ENCODE measurements around the gene TAX1BP3.

DNA sequence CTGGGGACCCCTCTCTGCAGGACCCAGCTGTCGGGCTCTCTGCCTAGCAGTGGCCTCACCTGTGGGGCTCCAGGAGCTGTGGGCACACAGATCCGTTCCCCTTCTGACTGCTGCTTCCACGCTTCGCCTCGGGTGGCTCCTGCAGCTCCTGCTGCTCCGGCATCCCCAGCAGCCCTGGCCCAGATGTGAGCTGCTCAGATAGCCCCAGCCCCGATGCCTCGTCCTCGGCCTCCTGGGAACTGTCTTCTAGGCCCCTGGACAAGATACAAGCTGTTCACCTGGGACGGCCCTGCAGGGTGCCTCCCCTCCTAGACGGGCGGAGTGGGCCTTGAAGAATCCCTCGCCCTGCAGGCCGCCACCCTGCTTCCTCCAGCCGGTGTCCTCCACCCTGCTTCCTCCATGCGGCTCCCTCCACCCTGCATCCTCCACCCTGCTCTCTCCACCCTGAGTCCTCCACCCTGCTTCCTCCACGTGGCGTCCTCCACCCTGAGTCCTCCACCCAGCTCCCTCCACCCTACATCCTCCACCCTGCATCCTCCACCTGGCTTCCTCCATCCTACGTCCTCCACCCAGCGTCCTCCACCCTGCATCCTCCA, 11.3 kb upstream of the TAX1BP3 start:
- no peak for TF ChIP-seq CTCF (IDR thresholded peaks at IDR 0.05)
- TF ChIP-seq POLR2A (IDR thresholded peaks at IDR 0.05) = no peak
- no peak for TF ChIP-seq EP300 (IDR thresholded peaks at IDR 0.05)

All from tibial nerve (tissue), 4 donors.